ENCODE data around the gene HRH3.

GRCh38 chr20:62193079-62194025 lies 26.7 kb downstream of the HRH3 start:
- no peak for TF ChIP-seq CTCF (IDR thresholded peaks at IDR 0.05; ENCODE audit: low read depth, low read length)
- no peak for TF ChIP-seq POLR2A (IDR thresholded peaks at IDR 0.05; ENCODE audit: extremely low read depth, insufficient read length)
- TF ChIP-seq MYC (IDR thresholded peaks at IDR 0.05; ENCODE audit: low read depth, low read length): no peak
